H9 (cell line): Measurements from ENCODE around the gene SFRP5. TPM values are rescaled to one million over a fixed set of nuclear protein-coding genes. Genes with fewer than 3 reads are reported as not detected.

Experiments
- DNase-seq: peaks from one replicate; pipeline ENCODE4 v3.0.0-alpha.2; 2017
- H2AFZ ChIP-seq: one replicate; pipeline ENCODE4 v1.6.1; 2013; ENCODE audit warnings: mild to moderate bottlenecking, low read length, control low read depth, moderate library complexity
- H2AK5ac ChIP-seq: 2 replicates; pipeline ENCODE4 v1.6.1; 2013; ENCODE audit warnings: low read length, control low read depth, mixed read lengths; ENCODE audit not compliant: insufficient read length
- H2BK120ac ChIP-seq: one replicate; pipeline ENCODE4 v1.6.1; 2013; ENCODE audit warnings: low read depth, mild to moderate bottlenecking, low read length, control low read depth, inconsistent platforms; ENCODE audit not compliant: poor library complexity, severe bottlenecking
- H2BK12ac ChIP-seq: 2 replicates; pipeline ENCODE4 v1.6.1; 2013; ENCODE audit warnings: low read length, control low read depth, mixed read lengths, low read depth; ENCODE audit not compliant: insufficient read length
- H2BK15ac ChIP-seq: 2 replicates; pipeline ENCODE4 v1.6.1; 2013; ENCODE audit warnings: low read depth, low read length, control low read depth
- H2BK20ac ChIP-seq: one replicate; pipeline ENCODE4 v1.6.1; 2013; ENCODE audit warnings: low read depth, mild to moderate bottlenecking, low read length, control low read depth, inconsistent platforms; ENCODE audit not compliant: poor library complexity, severe bottlenecking
- H2BK5ac ChIP-seq: 2 replicates; pipeline ENCODE4 v1.6.1; 2013; ENCODE audit warnings: low read length, control low read depth, mixed read lengths; ENCODE audit not compliant: insufficient read length
- H3K14ac ChIP-seq: 2 replicates; pipeline ENCODE4 v1.6.1; 2013; ENCODE audit warnings: low read length, control low read depth; ENCODE audit not compliant: insufficient read depth
- H3K18ac ChIP-seq: 2 replicates; pipeline ENCODE4 v1.6.1; 2013; ENCODE audit warnings: low read depth, mild to moderate bottlenecking, mixed read lengths, low read length, control low read depth; ENCODE audit not compliant: insufficient read length
- H3K23ac ChIP-seq: 2 replicates; pipeline ENCODE4 v1.6.1; 2013; ENCODE audit warnings: low read length, control low read depth, mixed read lengths, low read depth; ENCODE audit not compliant: insufficient read length
- H3K23me2 ChIP-seq: 2 replicates; pipeline ENCODE4 v1.6.1; 2013; ENCODE audit warnings: low read depth, mild to moderate bottlenecking, mixed read lengths, low read length, control low read depth; ENCODE audit not compliant: insufficient read length, poor library complexity, severe bottlenecking
- H3K27ac ChIP-seq: 2 replicates; pipeline ENCODE4 v1.5.1; 2013; ENCODE audit warnings: low read length, control low read depth, mixed read lengths, low read depth; ENCODE audit not compliant: insufficient read length
- H3K27me3 ChIP-seq: 2 replicates; pipeline ENCODE4 v1.6.1; 2013; ENCODE audit warnings: low read length, control low read depth, inconsistent platforms; ENCODE audit not compliant: insufficient read depth
- H3K4ac ChIP-seq: 2 replicates; pipeline ENCODE4 v1.6.1; 2013; ENCODE audit warnings: low read depth, mild to moderate bottlenecking, control low read depth, inconsistent platforms, low read length, moderate library complexity
- H3K4me1 ChIP-seq: 2 replicates; pipeline ENCODE4 v1.6.1; 2013; ENCODE audit warnings: low read length, control low read depth, inconsistent platforms; ENCODE audit not compliant: insufficient read depth
- H3K4me2 ChIP-seq: 2 replicates; pipeline ENCODE4 v1.6.1; 2013; ENCODE audit warnings: low read length, control low read depth, mixed read lengths; ENCODE audit not compliant: insufficient read length, insufficient read depth
- H3K56ac ChIP-seq: 2 replicates; pipeline ENCODE4 v1.6.1; 2013; ENCODE audit warnings: low read depth, mild to moderate bottlenecking, mixed read lengths, low read length, control low read depth; ENCODE audit not compliant: insufficient read length
- H3K79me1 ChIP-seq: 2 replicates; pipeline ENCODE4 v1.6.1; 2013; ENCODE audit warnings: low read depth, mild to moderate bottlenecking, moderate library complexity, low read length, control low read depth, inconsistent platforms; ENCODE audit not compliant: insufficient read depth, poor library complexity, severe bottlenecking
- H3K79me2 ChIP-seq: 2 replicates; pipeline ENCODE4 v1.6.1; 2013; ENCODE audit warnings: low read length, control low read depth, inconsistent platforms; ENCODE audit not compliant: insufficient read depth
- H3K9ac ChIP-seq: 2 replicates; pipeline ENCODE4 v1.6.1; 2013; ENCODE audit warnings: low read length, control low read depth, mixed read lengths; ENCODE audit not compliant: insufficient read length; ENCODE audit errors: extremely low read depth
- H3K9me3 ChIP-seq: one replicate; pipeline ENCODE4 v1.6.1; 2013; ENCODE audit warnings: low read depth, low read length, inconsistent platforms; ENCODE audit not compliant: control insufficient read depth
- H3T11ph ChIP-seq: one replicate; pipeline ENCODE4 v1.6.1; 2013; ENCODE audit warnings: mild to moderate bottlenecking, low read length, control low read depth, inconsistent platforms
- H4K20me1 ChIP-seq: one replicate; pipeline ENCODE4 v1.6.1; 2013; ENCODE audit not compliant: control insufficient read depth, insufficient read length, insufficient read depth
- H4K5ac ChIP-seq: 2 replicates; pipeline ENCODE4 v1.6.1; 2013; ENCODE audit warnings: low read depth, mild to moderate bottlenecking, mixed read lengths, low read length, control low read depth; ENCODE audit not compliant: insufficient read length
- H4K8ac ChIP-seq: replicated peaks from 2 replicates; pipeline ENCODE4 v1.6.1; 2013; ENCODE audit warnings: low read length, control low read depth, mixed read lengths, low read depth; ENCODE audit not compliant: insufficient read length
- H4K91ac ChIP-seq: 2 replicates; pipeline ENCODE4 v1.6.1; 2013; ENCODE audit warnings: low read depth, mild to moderate bottlenecking, moderate library complexity, mixed read lengths, low read length, control low read depth; ENCODE audit not compliant: insufficient read length
- H3K27ac Mint-ChIP-seq, 3 experiments: 2 replicates in 2 of 3; 3 replicates in 1 of 3; pipeline ENCODE4 v1.8.0; 2020 to 2021; ENCODE audit warnings: mixed read lengths in 3 of 3, mild to moderate bottlenecking in 1 of 3, moderate library complexity in 1 of 3
- H3K27me3 Mint-ChIP-seq: 2 replicates; pipeline ENCODE4 v1.8.0; 2021; ENCODE audit warnings: low read depth, mild to moderate bottlenecking, moderate library complexity, mixed read lengths
- H3K36me3 Mint-ChIP-seq, 3 experiments: 2 replicates in 2 of 3; 3 replicates in 1 of 3; pipeline ENCODE4 v1.8.0; 2020 to 2021; ENCODE audit warnings: low read depth in 3 of 3, mixed read lengths in 3 of 3; ENCODE audit not compliant: insufficient read depth in 1 of 3
- H3K4me1 Mint-ChIP-seq, 2 experiments: 2 replicates each; pipeline ENCODE4 v1.8.0; 2020; ENCODE audit warnings: mixed read lengths in 2 of 2
- H3K4me3 Mint-ChIP-seq, 2 experiments: 2 replicates in 1 of 2; 3 replicates in 1 of 2; pipeline ENCODE4 v1.8.0; 2020 to 2021; ENCODE audit warnings: mild to moderate bottlenecking in 2 of 2, mixed read lengths in 2 of 2, moderate library complexity in 1 of 2
- H3K9me3 Mint-ChIP-seq, 2 experiments: 2 replicates in 1 of 2; 3 replicates in 1 of 2; pipeline ENCODE4 v1.8.0; 2020; ENCODE audit warnings: mild to moderate bottlenecking in 2 of 2, mixed read lengths in 2 of 2, moderate library complexity in 1 of 2
- CTCF ChIP-seq: fragments of 200-600 bp; sonication (generic); conservative IDR thresholded peaks from 3 replicates; pipeline ENCODE4 v1.8.0; 2021; ENCODE audit warnings: antibody characterized with exemption, mild to moderate bottlenecking
- WGBS: extraction: QIAGEN DNeasy Blood & Tissue Kit; methylation state at CpG from one replicate; pipeline ENCODE4 v1.1.7; 2013; ENCODE audit warnings: missing lambda C conversion rate, low lambda C conversion rate, mixed read lengths; ENCODE audit not compliant: insufficient read length; ENCODE audit errors: extremely low coverage; 5-methylcytosine and 5-hydroxymethylcytosine counted together
- total RNA-seq: library from RNA; stranded (reverse); gene quantifications from 2 replicates; pipeline ENCODE4 v1.2.1, GENCODE V29; 2021

Gene SFRP5
- total RNA-seq, 1 experiment from 2014 or later = 1.7 TPM

GRCh38 chr10:97759946-97760345 lies 11.9 kb downstream of the SFRP5 start:
- Histone ChIP-seq H2BK12ac (no peak overlapping the region), H3K23ac (no peak overlapping the region), H3K4ac (no peak overlapping the region), H3K9ac (no peak overlapping the region), H2AK5ac (no peak overlapping the region), H3K27ac (no peak overlapping the region), H3K9me3 (no peaks in the 10 kb centered on the region), H4K5ac (no peak overlapping the region), H2BK120ac (no peak overlapping the region), H3K27me3 (no peaks in the 10 kb centered on the region), H2BK20ac (no peak overlapping the region), H3K4me1 (no peaks in the 10 kb centered on the region), H2BK5ac (no peak overlapping the region), H2AFZ (no peak overlapping the region), H3T11ph (no peak overlapping the region), H3K79me1 (no peaks in the 10 kb centered on the region), H4K8ac (no peak overlapping the region), H4K91ac (no peak overlapping the region), H2BK15ac (no peak overlapping the region), H3K79me2 (no peaks in the 10 kb centered on the region), H3K4me2 (no peak overlapping the region), H3K18ac (no peak overlapping the region), H3K14ac (no peak overlapping the region), H3K56ac (no peak overlapping the region), H4K20me1 (no peaks in the 10 kb centered on the region), H3K23me2 (no peaks in the 10 kb centered on the region)
- WGBS = no CpG with 5 or more reads among the region's 5 CpGs
- H3K4me3 Mint-ChIP-seq = no peak overlapping the region
- H3K4me1 Mint-ChIP-seq = peaks cover 23 to 38% of the 10 kb centered on the region in 2 experiments
- peaks cover 10 to 51% (median 28%) of the 10 kb centered on the region in 3 experiments for H3K36me3 Mint-ChIP-seq
- peaks cover 2% of the 10 kb centered on the region; the same call in 1 of the 2 replicates for H3K27me3 Mint-ChIP-seq
- no peaks in the 10 kb centered on the region for H3K9me3 Mint-ChIP-seq
- no peak for DNase-seq
- no peak for TF ChIP-seq CTCF
- no peak overlapping the region for H3K27ac Mint-ChIP-seq
